Neural cell (in vitro differentiated cells): Measurements from ENCODE around the gene FARP1.

Experiments used
- EP300 ChIP-seq: fragments of 450-650 bp; conservative IDR thresholded peaks from 2 replicates; pipeline ENCODE4 v1.6.1; 2014; ENCODE audit warnings: antibody characterized with exemption, mild to moderate bottlenecking, moderate library complexity; ENCODE audit not compliant: poor library complexity, severe bottlenecking
- TF ChIP-seq, protein P1 (sequence below): fragments of 450-650 bp; IDR thresholded peaks from 2 replicates; pipeline ENCODE4 v1.5.1; 2014; ENCODE audit warnings: antibody characterized with exemption, mild to moderate bottlenecking, moderate library complexity; ENCODE audit not compliant: poor library complexity, severe bottlenecking
- TF ChIP-seq, protein P2 (sequence below): IDR thresholded peaks from 2 replicates; pipeline ENCODE4 v1.6.1; 2012; ENCODE audit warnings: borderline replicate concordance

DNA sequence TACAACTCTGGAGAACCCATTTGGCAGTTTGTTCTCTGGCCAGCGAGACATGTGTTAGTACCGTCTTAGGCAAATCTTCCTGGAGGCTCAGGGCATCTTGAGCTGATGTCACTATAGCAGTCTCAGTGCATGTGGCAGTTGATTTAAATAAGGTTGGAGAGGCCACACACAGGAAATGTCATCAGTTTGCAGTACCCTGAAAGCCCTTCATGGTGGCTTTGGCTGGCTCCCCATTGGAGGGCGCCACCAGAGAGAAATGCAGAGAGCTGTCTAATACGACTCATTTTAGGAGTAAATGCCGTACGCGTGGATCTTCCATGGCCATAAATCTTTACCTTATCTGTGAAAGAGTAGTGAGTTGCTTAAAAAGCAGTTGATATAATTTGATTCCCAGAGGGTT lies 270.9 kb downstream of the FARP1 start:
- TF ChIP-seq, protein P1, sequence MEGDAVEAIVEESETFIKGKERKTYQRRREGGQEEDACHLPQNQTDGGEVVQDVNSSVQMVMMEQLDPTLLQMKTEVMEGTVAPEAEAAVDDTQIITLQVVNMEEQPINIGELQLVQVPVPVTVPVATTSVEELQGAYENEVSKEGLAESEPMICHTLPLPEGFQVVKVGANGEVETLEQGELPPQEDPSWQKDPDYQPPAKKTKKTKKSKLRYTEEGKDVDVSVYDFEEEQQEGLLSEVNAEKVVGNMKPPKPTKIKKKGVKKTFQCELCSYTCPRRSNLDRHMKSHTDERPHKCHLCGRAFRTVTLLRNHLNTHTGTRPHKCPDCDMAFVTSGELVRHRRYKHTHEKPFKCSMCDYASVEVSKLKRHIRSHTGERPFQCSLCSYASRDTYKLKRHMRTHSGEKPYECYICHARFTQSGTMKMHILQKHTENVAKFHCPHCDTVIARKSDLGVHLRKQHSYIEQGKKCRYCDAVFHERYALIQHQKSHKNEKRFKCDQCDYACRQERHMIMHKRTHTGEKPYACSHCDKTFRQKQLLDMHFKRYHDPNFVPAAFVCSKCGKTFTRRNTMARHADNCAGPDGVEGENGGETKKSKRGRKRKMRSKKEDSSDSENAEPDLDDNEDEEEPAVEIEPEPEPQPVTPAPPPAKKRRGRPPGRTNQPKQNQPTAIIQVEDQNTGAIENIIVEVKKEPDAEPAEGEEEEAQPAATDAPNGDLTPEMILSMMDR, result no peak
- no peak for TF ChIP-seq EP300
- TF ChIP-seq, protein P2, sequence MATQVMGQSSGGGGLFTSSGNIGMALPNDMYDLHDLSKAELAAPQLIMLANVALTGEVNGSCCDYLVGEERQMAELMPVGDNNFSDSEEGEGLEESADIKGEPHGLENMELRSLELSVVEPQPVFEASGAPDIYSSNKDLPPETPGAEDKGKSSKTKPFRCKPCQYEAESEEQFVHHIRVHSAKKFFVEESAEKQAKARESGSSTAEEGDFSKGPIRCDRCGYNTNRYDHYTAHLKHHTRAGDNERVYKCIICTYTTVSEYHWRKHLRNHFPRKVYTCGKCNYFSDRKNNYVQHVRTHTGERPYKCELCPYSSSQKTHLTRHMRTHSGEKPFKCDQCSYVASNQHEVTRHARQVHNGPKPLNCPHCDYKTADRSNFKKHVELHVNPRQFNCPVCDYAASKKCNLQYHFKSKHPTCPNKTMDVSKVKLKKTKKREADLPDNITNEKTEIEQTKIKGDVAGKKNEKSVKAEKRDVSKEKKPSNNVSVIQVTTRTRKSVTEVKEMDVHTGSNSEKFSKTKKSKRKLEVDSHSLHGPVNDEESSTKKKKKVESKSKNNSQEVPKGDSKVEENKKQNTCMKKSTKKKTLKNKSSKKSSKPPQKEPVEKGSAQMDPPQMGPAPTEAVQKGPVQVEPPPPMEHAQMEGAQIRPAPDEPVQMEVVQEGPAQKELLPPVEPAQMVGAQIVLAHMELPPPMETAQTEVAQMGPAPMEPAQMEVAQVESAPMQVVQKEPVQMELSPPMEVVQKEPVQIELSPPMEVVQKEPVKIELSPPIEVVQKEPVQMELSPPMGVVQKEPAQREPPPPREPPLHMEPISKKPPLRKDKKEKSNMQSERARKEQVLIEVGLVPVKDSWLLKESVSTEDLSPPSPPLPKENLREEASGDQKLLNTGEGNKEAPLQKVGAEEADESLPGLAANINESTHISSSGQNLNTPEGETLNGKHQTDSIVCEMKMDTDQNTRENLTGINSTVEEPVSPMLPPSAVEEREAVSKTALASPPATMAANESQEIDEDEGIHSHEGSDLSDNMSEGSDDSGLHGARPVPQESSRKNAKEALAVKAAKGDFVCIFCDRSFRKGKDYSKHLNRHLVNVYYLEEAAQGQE, result no peak
